ENCODE measurements around the gene SARM1.
"Not testable (repeated sequence)": the region's sequence is repeated elsewhere in the genome, so short reads cannot be mapped to it uniquely, and the experiment has no call there.

SARM1 gene

DNA sequence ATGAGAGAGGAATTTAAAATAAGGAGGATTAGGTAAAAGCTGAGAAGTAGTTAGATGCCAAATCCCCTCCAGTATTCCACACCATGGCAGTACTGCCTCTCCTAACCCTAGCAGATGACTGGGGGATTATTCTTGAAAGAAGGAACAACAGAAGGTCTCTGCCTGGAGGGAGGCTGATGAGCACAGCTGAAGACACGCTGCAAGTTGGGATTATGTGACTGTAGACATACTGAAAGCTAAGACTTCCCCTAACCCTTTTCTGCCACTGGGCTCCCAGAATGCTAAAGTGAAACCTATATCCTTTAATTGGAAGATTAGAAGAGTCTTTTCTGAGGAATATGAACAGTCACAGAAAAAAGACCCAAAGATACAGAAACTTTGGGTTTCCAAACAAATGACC lies 62.2 kb downstream of the SARM1 start:
- DNase-seq = no peak

DNA sequence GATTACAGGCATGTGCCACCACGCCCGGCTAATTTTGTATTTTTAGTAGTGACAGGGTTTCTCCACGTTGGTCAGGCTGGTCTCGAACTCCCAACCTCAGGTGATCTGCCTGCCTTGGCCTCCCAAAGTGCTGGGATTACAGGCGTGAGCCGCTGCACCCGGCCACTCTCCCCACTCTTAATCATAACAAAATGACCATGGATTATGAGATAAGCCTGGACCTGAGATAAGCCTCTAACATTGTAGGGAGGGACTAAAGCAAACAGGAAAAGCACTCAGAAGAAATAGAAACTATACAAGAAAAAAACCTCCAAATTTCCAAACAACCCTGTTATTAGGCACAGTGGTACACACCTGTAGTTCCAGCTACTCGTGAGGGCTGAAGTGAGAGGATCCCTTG lies 62.8 kb downstream of the SARM1 start:
- DNase-seq = not testable (repeated sequence)

- DNase-seq = no peak
Measured at GRCh38 chr17:28443901-28444638, 72.6 kb downstream of the SARM1 start.

GRCh38 chr17:28446716-28447395 lies 75.4 kb downstream of the SARM1 start:
- no peak for DNase-seq

DNA sequence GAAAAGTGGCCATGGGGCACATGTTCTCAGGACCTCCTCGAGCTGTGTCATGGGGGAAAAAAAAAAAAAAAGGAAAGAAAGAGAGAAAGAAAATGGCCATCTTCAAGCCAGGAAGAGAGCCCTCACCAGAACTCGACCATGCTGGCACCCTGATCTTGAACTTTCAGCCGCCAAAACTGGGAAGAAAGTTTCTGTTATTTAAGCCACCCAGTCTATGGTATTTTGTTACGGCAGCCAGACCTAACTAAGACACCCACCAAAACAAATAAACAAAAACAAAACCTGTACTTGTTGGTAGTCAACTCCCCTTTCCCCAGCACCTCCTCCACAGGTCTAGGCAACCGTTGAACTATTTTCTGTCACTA lies 75.9 kb downstream of the SARM1 start:
- no peak for DNase-seq

DNA sequence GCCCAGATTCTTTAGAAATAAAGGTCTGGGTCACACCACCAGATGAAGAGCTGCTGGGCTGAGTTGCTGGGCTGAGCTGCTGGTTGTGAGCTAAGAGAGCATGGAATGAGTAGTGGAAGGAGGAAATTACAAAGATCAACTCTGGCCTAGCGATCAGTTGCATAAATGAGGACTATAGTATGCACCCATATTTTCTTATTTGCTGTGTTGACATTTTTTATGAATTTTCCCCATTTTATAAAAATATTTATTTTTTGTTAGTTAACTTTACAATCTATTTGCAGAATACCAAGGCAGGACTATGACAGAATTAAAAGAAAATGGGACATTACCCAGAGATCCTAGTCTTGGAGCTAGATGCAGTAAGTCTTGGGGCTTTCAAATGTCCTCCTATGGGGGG lies 78.4 kb downstream of the SARM1 start:
- no peak for DNase-seq
